H1 (cell line): ENCODE measurements around the gene CSTF3. TPM values are rescaled to one million over a fixed set of nuclear protein-coding genes. Genes with fewer than 3 reads are reported as not detected.

ENCODE experiments used
- E2F6 ChIP-seq: IDR thresholded peaks from 2 replicates; pipeline ENCODE4 v1.6.1; 2012; ENCODE audit warnings: inconsistent platforms
- NRF1 ChIP-seq: IDR thresholded peaks from 2 replicates; pipeline ENCODE4 v1.6.1; 2011; ENCODE audit warnings: mild to moderate bottlenecking, low read depth, low read length, improper control_type of control experiment
- POLR2A ChIP-seq, 2 experiments: IDR thresholded peaks; 1 replicate in 1 of 2; 2 replicates in 1 of 2; pipeline ENCODE4 v1.6.1; 2011; ENCODE audit warnings: low read depth in 2 of 2, low read length in 2 of 2, mild to moderate bottlenecking in 2 of 2; ENCODE audit errors: control extremely low read depth in 1 of 2
- TEAD4 ChIP-seq: IDR thresholded peaks from 2 replicates; pipeline ENCODE4 v1.6.1; 2012; ENCODE audit warnings: low read depth, low read length, inconsistent platforms, mixed read lengths
- ZNF274 ChIP-seq: IDR thresholded peaks from 2 replicates; pipeline ENCODE4 v1.7.0; 2012; ENCODE audit warnings: low read length, borderline replicate concordance; ENCODE audit errors: extremely low read depth
- polyA plus RNA-seq, 7 experiments: library from polyadenylated mRNA; depleted of rRNA in 3 of 7; stranded (reverse) in 5 of 7; unstranded in 2 of 7; fragments of >200 nt in 5 of 7; fragments of 200-250 nt in 2 of 7; gene quantifications; 1 replicate in 5 of 7; 2 replicates in 1 of 7; 4 replicates in 1 of 7; pipeline versions ENCODE4 v1.2.1 to v1.2.3, GENCODE V29; 2011 to 2013; ENCODE audit warnings: missing spikeins in 2 of 7, mixed read lengths in 2 of 7
- total RNA-seq: library from RNA; stranded (reverse); fragmentation: NEBNext Ultra II Directional; extraction: Animal tissue kit (Norgen Biotek cat#: 25700); gene quantifications from 2 replicates; pipeline ENCODE4 v1.2.1, GENCODE V29; 2021

CSTF3 gene
- total and polyA plus RNA-seq, 2 of the 8 experiments (the other 6 are each of a cell fraction or from before 2014, with no cell fraction given) = 22.3 to 54.7 TPM

DNA sequence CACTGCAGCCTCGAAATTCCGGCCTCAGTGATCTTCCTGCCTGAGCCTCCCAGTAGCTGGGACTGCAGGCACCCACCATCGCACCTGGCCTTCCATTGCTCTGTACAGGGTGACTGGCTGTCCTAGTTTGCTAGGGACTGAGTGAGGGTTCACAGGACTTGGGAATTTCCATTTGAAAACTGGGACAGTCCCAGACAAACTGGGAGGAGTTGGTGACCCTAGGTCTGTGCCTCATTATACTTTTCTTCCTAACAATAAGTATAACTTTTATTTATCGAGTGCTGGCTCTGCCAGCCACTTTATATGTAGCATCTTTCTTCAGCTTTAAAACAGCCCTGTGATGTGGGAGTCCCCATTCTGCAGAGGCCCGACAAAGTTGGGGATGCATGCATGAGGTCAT is 96.4 kb downstream of the CSTF3 start (continued):
- no peak for TF ChIP-seq E2F6
- TF ChIP-seq NRF1 = no peak
- no peak for TF ChIP-seq TEAD4
- no peak for TF ChIP-seq POLR2A (IDR thresholded peaks at IDR 0.05; ENCODE audit: control extremely low read depth in 1 of 2, low read depth in 2 of 2, low read length in 2 of 2)
- no peak for TF ChIP-seq ZNF274
